ENCODE results near the gene SIRPA.

SIRPA gene

DNA sequence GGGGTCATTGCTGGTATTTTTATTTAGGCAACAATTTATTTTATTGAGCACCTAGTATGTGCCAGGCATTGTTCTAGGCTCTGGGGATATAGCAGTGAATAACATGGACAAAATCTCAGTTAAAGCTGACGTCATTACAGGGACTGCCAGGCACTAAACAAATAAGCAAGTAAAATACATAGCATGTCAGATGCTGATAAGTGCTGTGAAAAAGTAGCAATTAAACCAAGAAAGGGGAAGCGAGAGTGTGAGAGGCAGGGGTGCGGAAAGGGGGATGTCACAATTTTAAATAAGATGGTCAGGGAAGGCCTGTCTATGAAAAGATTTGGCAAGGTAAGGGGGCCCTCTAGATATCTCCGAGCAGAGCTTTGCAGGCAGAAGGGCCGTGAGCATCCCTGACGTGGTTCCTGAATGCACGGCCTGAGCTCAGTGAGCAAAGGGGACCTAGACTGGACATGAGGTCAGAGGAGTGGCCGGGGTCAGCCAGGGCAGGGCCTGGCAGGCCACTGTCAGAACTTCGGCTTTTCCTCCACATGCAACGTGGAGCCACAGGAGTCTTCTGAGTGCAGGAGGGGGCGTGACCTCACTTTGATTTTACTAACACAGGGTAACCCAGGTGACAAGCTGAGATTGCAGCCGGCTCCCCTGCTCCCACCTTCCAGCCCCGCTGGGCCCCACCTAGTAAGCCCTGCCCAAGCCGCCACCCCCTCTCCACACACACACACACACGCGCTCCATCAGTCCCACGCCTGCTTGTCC, 24.2 kb upstream of the SIRPA start:
- peak; percentile 56 for DNase-seq

GRCh38 chr20:1871807-1872458, 23.3 kb upstream of the SIRPA start:
- peak; percentile 61 for DNase-seq

GRCh38 chr20:1872459-1873097, 22.6 kb upstream of the SIRPA start:
- DNase-seq, result peak; percentile 23

- peak; percentile 36 for DNase-seq
Measured at GRCh38 chr20:1874450-1875182, 20.6 kb upstream of the SIRPA start.

GRCh38 chr20:1875183-1875554, 20.0 kb upstream of the SIRPA start:
- no peak for DNase-seq

GRCh38 chr20:1875762-1876161, 19.4 kb upstream of the SIRPA start:
- DNase-seq, result no peak

DNA sequence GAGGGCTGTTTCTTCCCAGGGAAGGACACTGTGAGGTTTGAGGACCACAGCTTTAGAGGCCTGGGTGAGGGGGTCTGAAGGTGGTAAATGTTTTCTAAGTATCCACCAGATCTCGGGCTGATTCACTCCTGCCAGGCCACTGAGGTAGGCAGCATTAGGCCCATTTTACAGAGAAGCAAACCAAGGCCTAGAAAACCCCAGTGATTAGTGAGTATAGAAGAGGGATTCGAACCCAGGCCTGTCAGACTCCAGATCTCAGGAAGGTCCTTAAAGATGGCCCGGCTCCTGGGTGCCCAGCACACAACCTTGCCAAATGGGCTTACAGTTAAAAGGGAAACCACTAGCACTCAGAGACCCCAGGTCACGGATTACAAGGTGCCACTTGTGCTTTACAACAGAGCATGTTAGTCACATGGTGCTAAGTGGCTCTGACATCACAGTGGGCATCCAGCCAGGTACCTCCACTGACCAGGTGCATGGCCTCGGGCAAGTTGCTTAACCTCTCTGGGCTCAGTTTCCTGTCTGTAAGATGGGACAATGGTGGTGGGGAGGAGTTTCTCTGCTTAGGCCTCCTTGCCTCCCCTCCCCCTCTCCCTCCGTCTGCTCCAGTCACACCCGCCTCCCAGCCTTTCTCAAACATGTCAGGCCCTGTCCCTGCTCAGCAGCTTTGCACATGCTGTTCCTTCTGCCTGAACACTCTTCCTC, 18.8 kb upstream of the SIRPA start:
- DNase-seq, result no peak

- DNase-seq, result no peak
Measured at GRCh38 chr20:1876975-1877608, 18.1 kb upstream of the SIRPA start.

GRCh38 chr20:1877609-1878200, 17.5 kb upstream of the SIRPA start:
- DNase-seq, result no peak

GRCh38 chr20:1879369-1879768, 15.8 kb upstream of the SIRPA start:
- no peak for DNase-seq

- DNase-seq, result no peak
Measured at GRCh38 chr20:1879934-1880333, 15.3 kb upstream of the SIRPA start.

DNA sequence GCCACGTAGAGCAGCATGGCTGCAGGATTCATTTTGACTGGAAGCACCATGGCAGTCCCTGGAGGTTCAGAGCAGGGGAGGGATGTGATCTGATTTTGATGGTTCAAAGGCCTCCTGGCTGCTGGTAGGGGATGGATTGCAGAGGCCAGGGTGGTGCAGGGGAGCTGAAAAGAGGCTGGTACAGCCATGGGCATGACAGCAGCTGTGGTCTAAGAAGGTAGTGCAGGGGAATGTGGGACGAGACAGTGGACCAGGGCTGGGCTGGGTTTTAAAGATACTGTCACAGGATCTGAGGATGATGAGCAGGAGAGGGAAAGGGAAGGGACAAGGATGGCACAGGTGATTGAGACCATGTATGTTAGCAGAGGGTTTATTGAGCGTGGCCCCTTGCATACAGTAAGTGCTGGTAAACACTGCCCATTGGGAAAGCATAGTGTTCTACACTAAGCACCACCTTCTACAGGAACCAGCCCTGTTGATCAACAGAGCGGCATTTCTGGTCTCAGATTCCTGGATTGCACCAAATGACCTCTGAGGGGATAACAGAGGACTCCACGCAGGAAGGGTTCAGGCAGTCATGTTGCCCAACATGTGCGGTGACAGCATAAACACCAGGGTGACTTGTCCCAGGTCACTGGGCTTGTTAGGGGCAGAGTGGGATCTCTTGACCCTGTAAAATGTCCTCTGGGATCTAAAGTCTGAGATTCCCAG, 14.5 kb upstream of the SIRPA start:
- DNase-seq, result no peak

- no peak for DNase-seq
Measured at GRCh38 chr20:1881240-1881835, 13.9 kb upstream of the SIRPA start.

DNA sequence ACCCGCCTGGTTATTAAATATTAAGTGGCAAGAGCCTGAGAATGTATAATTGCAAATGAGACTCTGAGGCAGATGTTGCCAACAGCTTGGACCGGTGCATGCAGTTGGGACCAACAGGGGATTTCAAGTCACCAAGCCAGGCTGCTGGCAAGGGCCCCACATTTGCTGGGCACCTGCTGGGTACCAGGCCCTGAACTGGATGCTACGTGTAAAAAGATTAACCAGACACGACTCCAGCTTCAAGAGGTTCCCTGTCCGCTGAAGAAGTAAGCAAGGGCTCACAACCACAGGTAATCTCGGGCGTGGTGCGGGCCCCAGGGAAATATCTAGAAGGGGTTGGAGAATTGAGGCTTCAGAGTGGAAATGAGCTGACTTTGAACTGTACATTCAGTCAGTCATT, 13.2 kb upstream of the SIRPA start:
- no peak for DNase-seq

DNA sequence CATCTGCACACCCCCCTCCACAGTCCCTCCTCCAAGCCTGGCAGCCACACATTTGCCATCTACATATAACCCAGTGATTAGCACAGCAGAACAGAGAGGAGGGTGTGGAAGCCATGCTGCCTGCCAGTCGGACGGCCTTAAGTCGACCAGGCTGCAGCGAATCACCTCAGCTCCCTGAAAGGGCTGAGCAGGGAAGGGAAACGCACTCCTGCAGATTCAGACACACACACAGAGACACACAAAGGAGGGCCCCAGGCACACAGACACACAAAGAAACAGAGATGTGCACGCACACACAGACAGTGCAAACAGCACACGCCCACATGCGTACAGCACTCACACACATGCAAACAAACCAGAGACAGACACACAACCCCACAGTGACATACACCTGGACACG, 11.2 kb upstream of the SIRPA start:
- DNase-seq, result no peak

- DNase-seq, result no peak
Measured at GRCh38 chr20:1885254-1885653, 10.0 kb upstream of the SIRPA start.

DNA sequence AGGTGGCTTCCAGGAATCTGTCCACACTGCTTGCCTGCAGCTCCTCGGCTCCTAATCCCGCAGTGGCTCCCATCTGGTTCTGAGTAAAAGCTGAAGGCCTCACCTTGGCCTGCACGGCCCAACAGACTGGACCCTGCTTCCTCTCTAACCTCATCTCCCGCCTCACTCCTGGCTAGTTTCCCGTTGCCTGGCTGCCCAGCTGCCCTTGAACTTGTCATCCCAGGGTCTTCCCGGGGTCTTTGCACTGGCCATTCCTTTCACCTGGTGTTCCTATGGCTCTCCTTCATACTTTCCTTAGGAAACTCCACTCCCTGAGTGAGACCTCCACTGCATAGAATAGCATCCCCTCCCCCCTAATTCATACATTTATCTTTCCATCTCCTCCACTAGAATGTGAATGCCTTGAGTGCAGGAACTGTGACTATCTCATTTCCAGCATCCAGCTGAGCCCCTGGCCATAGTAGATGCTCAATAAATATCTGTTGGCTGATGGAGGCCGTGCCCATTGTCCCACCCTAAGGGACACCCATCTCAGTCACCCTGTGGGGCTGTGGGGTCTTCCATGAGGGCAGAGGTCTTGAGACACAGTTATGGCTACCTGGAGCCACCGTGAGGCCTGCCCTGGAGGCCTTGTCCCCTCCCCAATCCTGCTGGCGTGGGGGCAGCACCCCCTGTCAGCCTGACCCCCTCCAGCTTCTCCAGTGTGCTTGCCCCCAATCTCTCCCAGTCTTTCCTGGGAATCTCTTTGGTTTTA, 9.1 kb upstream of the SIRPA start:
- no peak for DNase-seq

GRCh38 chr20:1887321-1887720, 7.9 kb upstream of the SIRPA start:
- DNase-seq, result no peak

DNA sequence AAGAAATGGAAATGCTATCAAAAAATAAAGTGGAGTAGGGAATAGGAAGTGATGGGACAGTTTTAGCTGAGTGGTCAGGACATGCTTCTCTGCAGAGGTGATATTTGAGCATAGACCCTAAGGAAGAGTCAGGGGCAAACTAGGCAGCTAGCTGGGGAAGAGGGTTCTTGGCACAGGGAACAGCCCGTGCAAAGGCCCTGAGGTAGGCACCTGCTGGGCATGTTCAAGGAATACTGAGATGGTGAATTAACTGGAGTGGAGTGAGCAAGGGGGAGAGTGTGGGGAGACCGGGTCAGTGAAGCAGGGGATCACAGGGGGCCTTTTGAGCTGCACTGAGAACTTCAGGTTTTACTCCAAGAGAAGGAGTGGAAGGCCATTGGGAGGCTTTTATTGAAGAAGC, 7.5 kb upstream of the SIRPA start:
- no peak for DNase-seq

- DNase-seq, result peak; percentile 63
Measured at GRCh38 chr20:1888796-1889463, 6.3 kb upstream of the SIRPA start.
